ENCODE results near the gene TMCC3.

- TF ChIP-seq CTCF (IDR thresholded peaks at IDR 0.05; ENCODE audit: insufficient read depth, low read depth, low read length) (no peak), EZH2 (IDR thresholded peaks at IDR 0.05; ENCODE audit: insufficient read depth, low read length) (no peak)
Measured at GRCh38 chr12:94658931-94659330, 8.6 kb upstream of the TMCC3 start.

All from astrocyte (in vitro differentiated cells and primary cell).